ENCODE results near the gene ALPK1. TPM values are rescaled to one million over a fixed set of nuclear protein-coding genes. Genes with fewer than 3 reads are reported as not detected.

ALPK1 gene
- total RNA-seq, 1 experiment from 2014 or later: 21.3 TPM

DNA sequence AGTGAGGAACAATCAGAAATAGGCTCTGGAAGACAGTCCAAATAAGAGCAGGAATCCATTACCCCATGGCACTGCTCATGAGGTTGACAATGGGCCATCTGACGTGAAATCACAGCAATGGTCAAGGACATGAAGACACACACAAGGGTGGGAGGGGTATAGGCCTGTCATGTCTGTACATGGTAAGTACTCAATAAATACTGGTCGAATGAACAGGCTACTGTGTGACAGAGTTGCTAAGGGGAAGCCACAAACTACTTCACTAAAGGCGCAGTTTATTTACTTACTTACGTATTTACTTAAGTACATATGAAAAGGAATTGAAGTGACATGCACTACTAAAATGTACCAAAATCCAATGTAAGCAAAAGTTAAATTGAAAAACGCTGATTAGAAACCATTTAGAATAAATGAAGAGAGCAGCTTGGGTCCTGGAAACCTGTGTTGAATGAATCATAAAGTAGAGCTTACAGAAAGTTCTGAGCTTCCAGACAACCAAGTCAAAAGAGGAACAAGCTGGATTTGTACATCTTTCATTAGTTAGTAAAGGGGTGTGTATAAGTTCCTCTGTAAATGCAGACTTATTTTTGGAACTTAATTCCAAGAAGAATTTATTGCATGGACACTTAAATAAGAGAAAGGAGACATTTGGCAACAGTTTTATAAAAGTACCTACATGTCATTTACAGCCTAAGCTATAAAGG lies 32.7 kb downstream of the ALPK1 start:
- no peak for ATAC-seq
- TF ChIP-seq, protein P1, sequence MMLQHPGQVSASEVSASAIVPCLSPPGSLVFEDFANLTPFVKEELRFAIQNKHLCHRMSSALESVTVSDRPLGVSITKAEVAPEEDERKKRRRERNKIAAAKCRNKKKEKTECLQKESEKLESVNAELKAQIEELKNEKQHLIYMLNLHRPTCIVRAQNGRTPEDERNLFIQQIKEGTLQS (IDR thresholded peaks at IDR 0.05): no peak
- no peak for TF ChIP-seq FOSL1 (IDR thresholded peaks at IDR 0.05; ENCODE audit: low read depth)
- TF ChIP-seq RAD21 (IDR thresholded peaks at IDR 0.05; ENCODE audit: low read depth): no peak
- no peak for TF ChIP-seq ZFX (IDR thresholded peaks at IDR 0.05)
- no peak for TF ChIP-seq EZH2 (IDR thresholded peaks at IDR 0.05)
- no peak for TF ChIP-seq TCF7L2 (IDR thresholded peaks at IDR 0.05; ENCODE audit: borderline replicate concordance, extremely low read depth, insufficient read depth, insufficient read length)
- TF ChIP-seq POLR2A (IDR thresholded peaks at IDR 0.05; ENCODE audit: borderline replicate concordance, extremely low read depth, insufficient read depth, insufficient read length): no peak
- no peak for TF ChIP-seq YY1 (IDR thresholded peaks at IDR 0.05; ENCODE audit: extremely low read depth, insufficient replicate concordance, low read depth, low read length)
- TF ChIP-seq CBX3 (IDR thresholded peaks at IDR 0.05; ENCODE audit: low read depth): no peak
- Histone ChIP-seq H3K9me3 (ENCODE audit: control insufficient read depth in 1 of 2, insufficient read depth in 1 of 2, low read depth in 1 of 2, low read length in 2 of 2) (no peaks in the 10 kb centered on the region), H3K9ac (ENCODE audit: low read length) (no peak overlapping the region), H3K9me2 (ENCODE audit: insufficient read depth) (no peaks in the 10 kb centered on the region), H3K4me3 (replicated peaks in 1 of 2; ENCODE audit: low read depth in 1 of 2, low read length in 2 of 2) (no peak overlapping the region), H3K79me2 (ENCODE audit: insufficient read depth, low read length) (no peaks in the 10 kb centered on the region), H3K4me1 (ENCODE audit: control insufficient read depth in 1 of 2, insufficient read depth in 2 of 2, low read length in 2 of 2) (no peaks in the 10 kb centered on the region), H3K36me3 (ENCODE audit: control insufficient read depth in 1 of 2, insufficient read depth in 2 of 2, low read length in 2 of 2) (no peaks in the 10 kb centered on the region), H3K27ac (ENCODE audit: low read depth, low read length) (no peak overlapping the region), H4K20me1 (ENCODE audit: insufficient read depth) (no peaks in the 10 kb centered on the region), H2AFZ (ENCODE audit: low read depth, low read length, poor library complexity, severe bottlenecking) (no peak overlapping the region), H3K4me2 (ENCODE audit: low read length) (no peak overlapping the region), H3K27me3 (ENCODE audit: insufficient read depth, low read length) (no peaks in the 10 kb centered on the region)
- POLR2A ChIA-PET: no interaction called here
- RAD21 ChIA-PET (ENCODE audit: low non-redundant PET in 1 of 2, low total read pairs in 2 of 2, uncharacterized antibody in 2 of 2, unreplicated experiment in 2 of 2): no interaction called here
- CTCF ChIA-PET: interaction anchor here (3.0 kb wide), 1 partner anchor 194 kb away, joined by 11 read pairs; no protein-coding TSS in a partner anchor
- no peak for DNase-seq (ENCODE audit: low read depth, low spot score)
- no TSS peak for BruUV-seq (replicated peaks)
- intact Hi-C loops (cut with micrococcal nuclease): loop anchor here (5.0 kb wide), 1 partner anchor 432 kb away; no protein-coding TSS in a partner anchor

- CTCF ChIA-PET: no interaction called here
- DNase-seq (ENCODE audit: low read depth, low spot score) (no peak), ATAC-seq (no peak)
- Histone ChIP-seq H4K20me1 (ENCODE audit: insufficient read depth) (no peaks in the 10 kb centered on the region), H3K36me3 (ENCODE audit: control insufficient read depth in 1 of 2, insufficient read depth in 2 of 2, low read length in 2 of 2) (no peaks in the 10 kb centered on the region), H3K9ac (ENCODE audit: low read length) (no peak overlapping the region), H3K27me3 (ENCODE audit: insufficient read depth, low read length) (no peaks in the 10 kb centered on the region), H3K27ac (ENCODE audit: low read depth, low read length) (no peak overlapping the region), H3K9me3 (ENCODE audit: control insufficient read depth in 1 of 2, insufficient read depth in 1 of 2, low read depth in 1 of 2, low read length in 2 of 2) (no peaks in the 10 kb centered on the region), H3K9me2 (ENCODE audit: insufficient read depth) (peaks cover under 1% of the 10 kb centered on the region; the same call in 1 of the 2 replicates), H3K4me1 (ENCODE audit: control insufficient read depth in 1 of 2, insufficient read depth in 2 of 2, low read length in 2 of 2) (no peaks in the 10 kb centered on the region), H3K79me2 (ENCODE audit: insufficient read depth, low read length) (no peaks in the 10 kb centered on the region), H3K4me3 (replicated peaks in 1 of 2; ENCODE audit: low read depth in 1 of 2, low read length in 2 of 2) (no peak overlapping the region), H3K4me2 (ENCODE audit: low read length) (no peak overlapping the region), H2AFZ (ENCODE audit: low read depth, low read length, poor library complexity, severe bottlenecking) (no peak overlapping the region)
- no TSS peak for BruUV-seq (replicated peaks)
- POLR2A ChIA-PET: no interaction called here
- RAD21 ChIA-PET (ENCODE audit: low non-redundant PET in 1 of 2, low total read pairs in 2 of 2, uncharacterized antibody in 2 of 2, unreplicated experiment in 2 of 2): no interaction called here
- intact Hi-C loops (cut with micrococcal nuclease): no loop called here
- TF ChIP-seq FOSL1 (IDR thresholded peaks at IDR 0.05; ENCODE audit: low read depth): no peak
- TF ChIP-seq EGR1 (IDR thresholded peaks at IDR 0.05; ENCODE audit: low read depth): no peak
- no peak for TF ChIP-seq ZNF274 (IDR thresholded peaks at IDR 0.05; ENCODE audit: low read depth, low read length)
- TF ChIP-seq TCF7L2 (IDR thresholded peaks at IDR 0.05; ENCODE audit: borderline replicate concordance, extremely low read depth, insufficient read depth, insufficient read length): no peak
- no peak for TF ChIP-seq POLR2A (IDR thresholded peaks at IDR 0.05; ENCODE audit: borderline replicate concordance, extremely low read depth, insufficient read depth, insufficient read length)
- no peak for TF ChIP-seq RAD21 (IDR thresholded peaks at IDR 0.05; ENCODE audit: low read depth)
- TF ChIP-seq SP1 (IDR thresholded peaks at IDR 0.05; ENCODE audit: low read depth): no peak
- TF ChIP-seq, protein P2, sequence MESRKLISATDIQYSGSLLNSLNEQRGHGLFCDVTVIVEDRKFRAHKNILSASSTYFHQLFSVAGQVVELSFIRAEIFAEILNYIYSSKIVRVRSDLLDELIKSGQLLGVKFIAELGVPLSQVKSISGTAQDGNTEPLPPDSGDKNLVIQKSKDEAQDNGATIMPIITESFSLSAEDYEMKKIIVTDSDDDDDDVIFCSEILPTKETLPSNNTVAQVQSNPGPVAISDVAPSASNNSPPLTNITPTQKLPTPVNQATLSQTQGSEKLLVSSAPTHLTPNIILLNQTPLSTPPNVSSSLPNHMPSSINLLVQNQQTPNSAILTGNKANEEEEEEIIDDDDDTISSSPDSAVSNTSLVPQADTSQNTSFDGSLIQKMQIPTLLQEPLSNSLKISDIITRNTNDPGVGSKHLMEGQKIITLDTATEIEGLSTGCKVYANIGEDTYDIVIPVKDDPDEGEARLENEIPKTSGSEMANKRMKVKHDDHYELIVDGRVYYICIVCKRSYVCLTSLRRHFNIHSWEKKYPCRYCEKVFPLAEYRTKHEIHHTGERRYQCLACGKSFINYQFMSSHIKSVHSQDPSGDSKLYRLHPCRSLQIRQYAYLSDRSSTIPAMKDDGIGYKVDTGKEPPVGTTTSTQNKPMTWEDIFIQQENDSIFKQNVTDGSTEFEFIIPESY (IDR thresholded peaks at IDR 0.05; ENCODE audit: extremely low read depth, insufficient replicate concordance, low read length): no peak
- TF ChIP-seq REST (IDR thresholded peaks at IDR 0.05; ENCODE audit: low read depth): no peak
These were observed 33.8 kb downstream of the ALPK1 start for GRCh38 chr4:112330921-112331320.
